RKO (cell line): ENCODE data around the gene SLC51A.
"Not testable (repeated sequence)": the region's sequence is repeated elsewhere in the genome, so short reads cannot be mapped to it uniquely, and the experiment has no call there.

Source experiments
- DNase-seq: peaks from one replicate; pipeline ENCODE4 v3.0.0-alpha.2; 2016; ENCODE audit warnings: low spot score

SLC51A gene

DNA sequence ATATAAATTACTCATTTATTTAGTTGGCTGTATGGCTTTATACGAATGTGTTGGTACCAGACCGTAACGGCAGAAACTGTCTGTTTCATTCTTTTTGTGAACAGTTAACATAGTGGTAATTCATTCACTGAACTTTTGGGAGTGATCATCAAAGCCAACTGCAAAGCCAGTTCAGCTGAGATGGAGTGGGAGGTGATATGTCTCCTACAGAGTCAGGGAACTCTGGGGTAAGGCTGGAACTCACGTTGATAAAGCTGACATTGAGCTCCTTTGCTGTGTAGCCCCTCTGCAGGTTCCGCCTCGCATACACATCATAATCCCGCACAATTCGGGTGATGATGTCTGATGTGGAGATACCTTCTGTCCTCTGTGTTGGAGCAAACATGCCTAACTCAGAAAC, 25.4 kb downstream of the SLC51A start:
- no peak for DNase-seq

DNA sequence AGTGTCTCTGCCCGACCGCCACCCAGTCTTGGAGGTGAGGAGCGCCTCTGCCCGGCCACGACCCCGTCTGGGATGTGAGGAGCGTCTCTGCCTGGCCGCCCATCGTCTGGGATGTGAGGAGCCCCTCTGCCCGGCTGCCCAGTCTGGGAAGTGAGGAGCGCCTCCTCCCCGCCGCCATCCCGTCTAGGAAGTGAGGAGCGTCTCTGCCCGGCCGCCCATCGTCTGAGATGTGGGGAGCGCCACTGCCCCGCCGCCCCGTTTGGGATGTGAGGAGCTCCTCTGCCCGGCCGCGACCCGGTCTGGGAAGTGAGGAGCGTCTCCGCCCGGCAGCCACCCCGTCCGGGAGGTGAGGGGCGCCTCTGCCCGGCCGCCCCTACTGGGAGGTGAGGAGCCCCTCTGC, 27.8 kb downstream of the SLC51A start:
- DNase-seq: not testable (repeated sequence)

DNA sequence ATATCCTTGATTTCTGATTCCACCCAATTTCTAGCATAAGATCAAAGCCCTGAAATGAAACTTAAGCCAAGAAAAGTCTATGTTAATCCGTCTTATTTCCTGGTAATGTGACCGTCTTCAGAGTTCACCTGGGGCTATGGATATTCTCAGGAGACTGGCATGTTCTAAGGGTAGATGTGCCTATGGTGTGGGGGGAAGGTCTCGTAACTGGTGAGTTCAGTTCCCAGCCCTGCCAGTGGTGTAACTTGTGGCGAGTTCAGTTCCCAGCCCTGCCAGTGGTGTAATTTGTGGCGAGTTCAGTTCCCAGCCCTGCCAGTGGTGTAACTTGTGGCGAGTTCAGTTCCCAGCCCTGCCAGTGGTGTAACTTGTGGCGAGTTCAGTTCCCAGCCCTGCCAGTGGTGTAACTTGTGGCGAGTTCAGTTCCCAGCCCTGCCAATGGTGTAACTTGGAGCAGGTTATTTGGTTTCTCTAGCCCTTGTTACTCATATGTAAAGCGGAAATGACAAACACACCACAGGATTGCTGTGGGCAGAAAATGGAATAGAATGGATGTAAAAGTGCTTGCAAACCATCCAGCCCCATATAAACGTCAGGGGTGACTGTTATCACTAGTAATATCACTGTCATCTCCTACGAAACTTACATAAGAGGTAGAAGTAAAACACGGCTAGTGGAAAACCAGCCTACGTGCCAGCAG, 30.4 kb downstream of the SLC51A start:
- DNase-seq: peak; percentile 31

GRCh38 chr3:196251918-196252317, 35.6 kb downstream of the SLC51A start:
- DNase-seq: no peak

DNA sequence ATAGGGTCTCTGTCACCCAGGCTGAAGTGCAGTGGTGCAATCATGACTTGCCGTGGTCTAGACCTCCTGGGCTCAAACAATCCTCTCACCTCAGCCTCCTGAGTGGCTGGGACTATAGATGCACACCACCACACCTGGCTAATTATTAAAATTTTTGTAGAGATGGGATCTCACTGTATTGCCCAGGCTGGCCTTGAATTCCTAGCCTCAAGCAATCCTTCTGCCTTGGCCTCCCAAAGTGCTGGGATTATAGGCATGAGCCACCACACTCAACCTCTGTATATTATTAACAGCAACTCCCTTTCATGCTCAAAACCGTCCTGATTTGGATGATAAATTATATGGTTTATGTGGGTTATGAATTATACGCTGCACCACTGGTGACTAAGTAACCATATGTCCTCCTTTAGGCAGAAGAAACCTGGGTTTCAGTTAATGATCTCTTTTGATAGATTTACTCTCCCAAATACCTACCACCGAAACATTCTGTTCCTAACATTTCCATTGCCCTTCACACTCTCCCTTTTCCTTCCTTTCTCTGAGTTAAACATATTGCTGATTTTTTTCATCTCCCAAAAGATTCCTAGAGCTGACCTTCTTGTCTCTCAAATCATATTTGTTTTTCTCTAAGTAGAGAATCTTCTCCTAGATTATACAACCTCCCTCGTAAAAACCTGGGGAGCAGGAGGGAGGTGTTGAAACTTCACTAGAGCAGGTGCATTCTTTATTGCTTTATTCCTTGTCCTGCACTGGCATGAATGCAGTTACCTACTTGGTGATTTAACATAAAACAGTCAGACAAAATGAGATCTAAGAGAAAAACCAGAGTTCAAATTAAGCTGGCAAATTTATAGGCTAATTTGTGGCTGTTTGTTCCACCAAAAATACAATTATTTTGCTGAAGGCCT, 38.3 kb downstream of the SLC51A start:
- no peak for DNase-seq

DNA sequence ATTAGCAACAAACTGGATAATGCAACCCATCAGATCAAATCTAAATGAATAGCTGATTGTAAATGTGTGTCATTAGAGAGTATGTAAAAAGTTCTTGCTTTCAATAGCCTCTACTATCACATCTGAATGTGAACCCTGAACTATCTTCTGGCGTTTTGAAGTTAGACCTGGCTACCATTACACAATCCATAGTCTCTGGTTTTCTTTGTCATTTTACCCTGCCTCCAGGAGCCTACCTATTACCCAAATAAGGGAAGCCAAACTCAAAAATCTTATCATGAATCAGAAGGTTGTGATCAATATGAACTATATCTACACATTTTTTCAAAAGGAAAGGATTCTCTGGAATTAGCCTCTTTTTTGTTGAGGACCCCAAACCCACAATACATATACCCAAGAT, 39.4 kb downstream of the SLC51A start:
- no peak for DNase-seq

- no peak for DNase-seq
Observed at GRCh38 chr3:196260784-196261183, 44.5 kb downstream of the SLC51A start.

GRCh38 chr3:196263819-196264218, 47.5 kb downstream of the SLC51A start:
- DNase-seq: no peak

DNA sequence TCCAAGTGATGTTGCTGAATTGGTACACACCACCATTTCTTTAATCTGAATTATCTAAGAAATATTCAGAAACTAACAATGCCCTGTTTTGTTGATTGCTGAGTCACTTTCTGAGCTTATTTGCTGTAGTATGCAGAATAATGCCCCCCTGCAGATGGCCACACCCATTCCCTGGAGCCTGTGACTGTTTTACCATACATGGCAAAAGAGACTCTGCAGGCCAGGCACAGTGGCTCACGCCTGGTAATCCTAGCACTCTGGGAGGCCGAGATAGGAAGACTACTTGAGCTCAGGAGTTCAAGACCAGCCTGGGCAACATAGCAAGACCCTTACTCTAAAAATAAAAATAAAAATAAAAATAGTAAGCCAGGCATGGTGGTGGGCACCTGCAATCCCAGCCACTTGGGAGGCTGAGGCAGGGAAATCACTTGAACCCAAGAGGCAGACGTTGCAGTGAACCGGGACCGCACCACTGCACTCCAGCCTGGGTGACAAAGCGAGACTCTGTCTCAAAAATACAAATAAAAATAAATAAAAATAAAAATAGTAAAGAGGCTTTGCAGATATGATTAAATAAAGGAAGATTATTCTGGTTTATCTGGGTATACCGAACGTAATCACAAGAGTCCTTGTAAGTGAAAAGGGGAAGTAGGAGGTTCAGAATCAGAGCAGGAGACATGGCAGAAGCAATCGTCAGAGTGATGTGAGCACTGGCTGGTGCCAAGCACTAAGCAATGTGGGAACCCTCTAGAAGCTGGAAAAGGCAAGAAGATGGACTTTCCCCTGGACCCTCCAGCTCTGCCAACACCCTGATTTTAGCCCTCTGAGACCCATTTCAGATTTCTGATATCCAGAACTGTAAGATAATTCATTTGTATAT, 52.2 kb downstream of the SLC51A start:
- peak; percentile 47 for DNase-seq

DNA sequence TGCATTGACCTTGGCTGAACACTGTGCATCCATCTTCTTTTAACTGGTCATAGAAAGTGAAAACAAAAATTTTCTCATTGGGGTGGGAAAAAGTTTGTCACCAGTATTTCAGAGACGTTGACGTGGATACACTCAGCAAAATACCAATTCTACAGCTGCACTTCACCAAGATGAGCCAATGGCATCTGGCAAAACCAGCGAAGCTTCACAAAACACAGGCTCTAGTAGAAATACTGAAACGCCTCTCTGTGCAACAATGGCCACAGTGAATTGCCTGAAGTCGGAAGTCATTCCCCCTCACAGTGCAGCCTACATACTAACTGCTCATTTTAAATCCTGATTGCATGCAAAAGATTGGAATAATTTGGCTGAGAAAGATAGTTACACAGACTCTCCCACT, 54.2 kb downstream of the SLC51A start:
- no peak for DNase-seq

- DNase-seq: no peak
Observed at GRCh38 chr3:196272826-196273225, 56.5 kb downstream of the SLC51A start.

- no peak for DNase-seq
Observed at GRCh38 chr3:196273655-196274054, 57.3 kb downstream of the SLC51A start.

DNA sequence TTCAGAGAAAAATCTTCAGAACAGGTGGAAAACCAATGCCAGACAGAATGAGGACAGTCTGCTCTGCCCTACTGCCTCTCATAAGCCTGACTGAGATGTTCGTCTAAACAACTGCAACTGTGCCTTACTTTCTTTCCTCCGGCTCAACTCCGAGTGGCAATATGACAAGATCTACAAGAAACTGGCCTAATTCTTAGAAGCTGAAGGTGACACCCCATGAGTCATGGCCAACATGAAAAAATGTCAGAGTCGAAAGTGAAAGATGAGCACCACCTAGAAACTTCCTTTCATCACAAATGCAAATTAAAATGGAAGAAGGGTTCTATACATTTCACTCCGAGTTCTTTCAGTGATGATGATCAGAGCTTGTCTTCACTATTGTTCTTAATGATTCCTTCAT, 58.3 kb downstream of the SLC51A start:
- DNase-seq: no peak

- no peak for DNase-seq
Observed at GRCh38 chr3:196275126-196275525, 58.8 kb downstream of the SLC51A start.

GRCh38 chr3:196280689-196281440, 64.5 kb downstream of the SLC51A start:
- DNase-seq: no peak

DNA sequence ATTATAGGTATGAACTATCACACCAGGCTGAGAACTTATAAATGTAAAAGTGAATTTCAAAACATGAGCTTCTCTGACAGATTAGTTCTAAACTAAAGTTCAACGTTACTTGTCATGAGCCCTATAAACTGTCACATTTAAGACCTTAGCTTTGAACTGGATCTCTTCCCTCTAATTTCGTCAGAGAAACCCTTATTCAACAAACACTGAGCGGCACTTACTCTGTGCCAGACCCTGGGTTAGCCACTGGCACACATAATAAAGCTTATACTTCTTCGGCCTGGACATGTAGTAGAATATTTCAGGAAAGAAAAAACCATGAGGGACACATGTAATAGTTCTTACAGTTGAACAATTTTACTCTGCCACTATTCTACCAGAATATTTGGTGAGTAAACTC, 65.6 kb downstream of the SLC51A start:
- DNase-seq: no peak
